H1 (cell line): ENCODE measurements around the gene MARCHF10. TPM values are rescaled to one million over a fixed set of nuclear protein-coding genes. Genes with fewer than 3 reads are reported as not detected.

Experiments
- CTCF ChIA-PET: fragments of 300-600 bp; sonication (Branson Sonifier 250); formaldehyde crosslinking; loops from one replicate; lab custom pipeline; 2021; ENCODE audit not compliant: partially characterized antibody; lab: Charles Lee
- POLR2A ChIA-PET: fragments of 300-600 bp; sonication (Branson Sonifier 250); formaldehyde crosslinking; loops from one replicate; lab custom pipeline; 2021; ENCODE audit warnings: inconsistent platforms; ENCODE audit not compliant: partially characterized antibody; lab: Charles Lee
- DNase-seq, 2 experiments: peaks; one replicate each; pipeline versions ENCODE4 v3.0.0 to v3.0.0-alpha.2; 2010 to 2022; ENCODE audit warnings: low spot score in 2 of 2, low read depth in 1 of 2, mixed read lengths in 1 of 2
- FAIRE-seq: peaks from 2 replicates; lab custom pipeline; 2011; peaks lifted over from hg19 to GRCh38; lab: Jason Lieb, UNC
- H2AFZ ChIP-seq: 2 replicates; pipeline ENCODE4 v1.8.1; 2012; ENCODE audit warnings: low read length, inconsistent platforms
- H2AK5ac ChIP-seq: 2 replicates; pipeline ENCODE4 v1.6.1; 2013; ENCODE audit warnings: low read depth, low read length
- H2BK120ac ChIP-seq: replicated peaks from 2 replicates; pipeline ENCODE3; 2013; ENCODE audit warnings: low read depth, low read length, inconsistent platforms
- H2BK12ac ChIP-seq: 2 replicates; pipeline ENCODE4 v1.6.1; 2013; ENCODE audit warnings: low read depth, low read length
- H2BK15ac ChIP-seq: 2 replicates; pipeline ENCODE4 v1.6.1; 2013; ENCODE audit warnings: low read length
- H2BK20ac ChIP-seq: 2 replicates; pipeline ENCODE4 v1.6.1; 2013; ENCODE audit warnings: low read length
- H2BK5ac ChIP-seq: 2 replicates; pipeline ENCODE4 v1.6.1; 2013; ENCODE audit warnings: low read depth, low read length
- H3K14ac ChIP-seq: 2 replicates; pipeline ENCODE4 v1.6.1; 2013; ENCODE audit warnings: inconsistent platforms; ENCODE audit not compliant: insufficient read length
- H3K18ac ChIP-seq: 2 replicates; pipeline ENCODE4 v1.6.1; 2013; ENCODE audit warnings: low read length; ENCODE audit errors: extremely low read depth
- H3K23ac ChIP-seq: 2 replicates; pipeline ENCODE4 v1.6.1; 2013; ENCODE audit warnings: inconsistent platforms; ENCODE audit not compliant: insufficient read length
- H3K23me2 ChIP-seq: 2 replicates; pipeline ENCODE4 v1.6.1; 2013; ENCODE audit warnings: low read depth, low read length
- H3K27ac ChIP-seq: 2 replicates; pipeline ENCODE4 v1.6.1; 2011; ENCODE audit warnings: low read depth, low read length, inconsistent platforms
- H3K27me3 ChIP-seq, 4 experiments: replicated peaks in 1 of 4; 1 replicate in 1 of 4; 2 replicates in 3 of 4; pipeline versions ENCODE4 v1.6.1 to v1.8.1; 2011 to 2013; ENCODE audit warnings: low read length in 3 of 4, mild to moderate bottlenecking in 3 of 4, inconsistent platforms in 2 of 4, mixed read lengths in 2 of 4, moderate library complexity in 1 of 4; ENCODE audit not compliant: control insufficient read depth in 3 of 4, insufficient read depth in 3 of 4; ENCODE audit errors: extremely low read depth in 1 of 4
- H3K36me3 ChIP-seq, 4 experiments: 2 replicates each; pipeline versions ENCODE4 v1.6.1 to v1.8.1; 2011 to 2013; ENCODE audit warnings: mild to moderate bottlenecking in 4 of 4, low read length in 3 of 4, moderate library complexity in 2 of 4, control low read depth in 1 of 4, inconsistent platforms in 1 of 4; ENCODE audit not compliant: insufficient read depth in 4 of 4, control insufficient read depth in 2 of 4
- H3K4ac ChIP-seq: replicated peaks from 2 replicates; pipeline ENCODE3; 2013; ENCODE audit warnings: low read length, low read depth, mixed read lengths, inconsistent platforms; ENCODE audit not compliant: insufficient read length
- H3K4me1 ChIP-seq, 4 experiments: replicated peaks in 1 of 4; 1 replicate in 1 of 4; 2 replicates in 3 of 4; pipeline versions ENCODE4 v1.6.1 to v1.8.1; 2011 to 2013; ENCODE audit warnings: low read length in 3 of 4, inconsistent platforms in 2 of 4, mixed read lengths in 1 of 4; ENCODE audit not compliant: insufficient read depth in 4 of 4, control insufficient read depth in 3 of 4
- H3K4me2 ChIP-seq, 2 experiments: 2 replicates each; pipeline versions ENCODE4 v1.6.1 to v1.8.1; 2011 to 2013; ENCODE audit warnings: low read depth in 2 of 2, low read length in 2 of 2, control low read depth in 1 of 2, inconsistent platforms in 1 of 2, mild to moderate bottlenecking in 1 of 2; ENCODE audit not compliant: insufficient read depth in 1 of 2
- H3K4me3 ChIP-seq, 4 experiments: fragments of 200-600, 300-600 bp in 1 of 4; sonication (generic), shearing (Covaris generic), sonication (Bioruptor Twin) in 1 of 4; 2 replicates each; pipeline versions ENCODE4 v1.5.1 to v1.8.1; 2011 to 2016; ENCODE audit warnings: low read length in 4 of 4, low read depth in 3 of 4, control low read depth in 2 of 4, inconsistent platforms in 2 of 4, mild to moderate bottlenecking in 2 of 4, mixed read lengths in 1 of 4, moderate library complexity in 1 of 4; ENCODE audit not compliant: insufficient read depth in 2 of 4; ENCODE audit errors: extremely low read depth in 1 of 4
- H3K56ac ChIP-seq: replicated peaks from 2 replicates; pipeline ENCODE3; 2013; ENCODE audit warnings: low read depth, mild to moderate bottlenecking, mixed read lengths, low read length, inconsistent platforms; ENCODE audit not compliant: insufficient read length
- H3K79me1 ChIP-seq: 2 replicates; pipeline ENCODE4 v1.6.1; 2013; ENCODE audit warnings: low read depth, low read length, control low read depth
- H3K79me2 ChIP-seq, 2 experiments: 2 replicates each; pipeline versions ENCODE4 v1.6.1 to v1.8.1; 2012 to 2013; ENCODE audit warnings: low read length in 2 of 2, mild to moderate bottlenecking in 2 of 2, inconsistent platforms in 1 of 2; ENCODE audit not compliant: insufficient read depth in 2 of 2, control insufficient read depth in 1 of 2
- H3K9ac ChIP-seq, 4 experiments: replicated peaks in 1 of 4; 1 replicate in 1 of 4; 2 replicates in 3 of 4; pipeline versions ENCODE4 v1.6.1 to v1.8.1; 2011 to 2013; ENCODE audit warnings: low read depth in 3 of 4, low read length in 3 of 4, control low read depth in 2 of 4, mild to moderate bottlenecking in 2 of 4, moderate library complexity in 2 of 4, inconsistent platforms in 1 of 4; ENCODE audit errors: extremely low read depth in 1 of 4
- H3K9me3 ChIP-seq, 2 experiments: 2 replicates each; pipeline versions ENCODE4 v1.6.1 to v1.8.1; 2012 to 2013; ENCODE audit warnings: mild to moderate bottlenecking in 2 of 2, moderate library complexity in 2 of 2, control low read depth in 1 of 2, inconsistent platforms in 1 of 2, low read depth in 1 of 2, low read length in 1 of 2, mixed read lengths in 1 of 2; ENCODE audit not compliant: insufficient read depth in 2 of 2
- H4K20me1 ChIP-seq, 2 experiments: replicated peaks in 1 of 2; 2 replicates each; pipeline versions ENCODE3 to v1.8.1; 2011 to 2013; ENCODE audit warnings: inconsistent platforms in 2 of 2, low read length in 2 of 2, mild to moderate bottlenecking in 1 of 2; ENCODE audit not compliant: insufficient read depth in 2 of 2, control insufficient read depth in 1 of 2
- H4K5ac ChIP-seq: 2 replicates; pipeline ENCODE4 v1.6.1; 2013; ENCODE audit warnings: low read length, low read depth, mixed read lengths, inconsistent platforms; ENCODE audit not compliant: insufficient read length
- H4K8ac ChIP-seq: 2 replicates; pipeline ENCODE4 v1.8.0; 2013; ENCODE audit warnings: mild to moderate bottlenecking, moderate library complexity, low read length, inconsistent platforms; ENCODE audit not compliant: insufficient read depth; ENCODE audit errors: extremely low read depth
- H4K91ac ChIP-seq: replicated peaks from 2 replicates; pipeline ENCODE3; 2013; ENCODE audit warnings: low read length, mixed read lengths, inconsistent platforms; ENCODE audit not compliant: insufficient read length
- HDAC2 ChIP-seq, 2 experiments: fragments of 300-600 bp in 1 of 2; sonication (generic) in 1 of 2; IDR thresholded peaks; 2 replicates each; pipeline ENCODE4 v1.6.1; 2011 to 2012; ENCODE audit warnings: low read depth in 2 of 2, low read length in 2 of 2, mild to moderate bottlenecking in 2 of 2, moderate library complexity in 2 of 2, borderline replicate concordance in 1 of 2, inconsistent platforms in 1 of 2
- KDM4A ChIP-seq: IDR thresholded peaks from one replicate; pipeline ENCODE4 v1.7.1; 2012; ENCODE audit warnings: low read depth, mild to moderate bottlenecking, moderate library complexity, low read length, inconsistent platforms; ENCODE audit not compliant: severe bottlenecking
- WGBS, 2 experiments: shearing (Covaris generic) in 1 of 2; methylation state at CpG; one replicate each; pipeline versions ENCODE4 v1.1.6 to v1.1.7; 2013 to 2015; ENCODE audit warnings: low lambda C conversion rate in 2 of 2, mixed read lengths in 2 of 2, inconsistent platforms in 1 of 2, low coverage in 1 of 2, missing lambda C conversion rate in 1 of 2; ENCODE audit not compliant: insufficient replicate concordance in 2 of 2, insufficient coverage in 1 of 2, insufficient read length in 1 of 2; ENCODE audit errors: extremely low coverage in 1 of 2, missing lambda C conversion rate in 1 of 2; 5-methylcytosine and 5-hydroxymethylcytosine counted together
- polyA plus RNA-seq, 7 experiments: library from polyadenylated mRNA; depleted of rRNA in 3 of 7; stranded (reverse) in 5 of 7; unstranded in 2 of 7; fragments of >200 nt in 5 of 7; fragments of 200-250 nt in 2 of 7; gene quantifications; 1 replicate in 5 of 7; 2 replicates in 1 of 7; 4 replicates in 1 of 7; pipeline versions ENCODE4 v1.2.1 to v1.2.3, GENCODE V29; 2011 to 2013; ENCODE audit warnings: missing spikeins in 2 of 7, mixed read lengths in 2 of 7
- total RNA-seq: library from RNA; stranded (reverse); fragmentation: NEBNext Ultra II Directional; extraction: Animal tissue kit (Norgen Biotek cat#: 25700); gene quantifications from 2 replicates; pipeline ENCODE4 v1.2.1, GENCODE V29; 2021
- TF ChIP-seq, protein P1 (sequence below): IDR thresholded peaks from 2 replicates; pipeline ENCODE4 v1.6.1; 2012; ENCODE audit warnings: inconsistent platforms

The MARCHF10 gene
- total and polyA plus RNA-seq, 2 of the 8 experiments (the other 6 are each of a cell fraction or from before 2014, with no cell fraction given) = 0.48 to 0.73 TPM

DNA sequence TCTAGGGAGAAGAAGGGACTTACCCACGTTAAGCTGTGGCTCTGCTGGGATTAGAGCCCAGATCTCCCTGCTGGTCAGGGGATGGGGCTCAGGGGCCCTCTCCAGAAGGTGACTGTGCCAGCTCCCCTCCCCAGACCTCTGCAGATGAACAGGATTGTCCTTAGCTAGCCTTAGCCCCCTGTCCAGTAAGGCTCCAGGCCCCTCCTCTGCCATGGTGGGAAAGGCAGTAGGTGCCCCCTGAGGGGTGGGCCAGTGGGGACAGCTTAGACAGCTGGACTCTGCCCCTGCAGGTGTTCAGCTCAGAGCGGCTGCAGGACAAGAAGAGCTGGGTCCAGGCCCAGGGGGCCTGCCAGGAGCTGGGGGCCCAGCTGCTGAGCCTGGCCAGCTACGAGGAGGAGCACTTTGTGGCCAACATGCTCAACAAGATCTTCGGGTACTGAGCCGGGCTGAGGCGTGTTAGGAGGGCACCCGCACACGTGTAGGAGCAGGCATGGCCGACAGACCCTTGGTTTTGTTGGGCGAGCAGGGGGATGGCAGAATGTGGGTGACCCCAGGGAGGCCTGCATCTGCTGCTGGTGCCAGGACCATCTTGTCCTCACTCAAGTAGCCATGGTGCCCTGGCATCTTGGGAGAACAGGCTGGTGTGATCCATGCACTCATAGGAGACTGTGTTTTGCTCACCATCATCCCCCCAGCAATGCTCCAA lies 129.7 kb downstream of the MARCHF10 start:
- DNase-seq (no peak), FAIRE-seq (no peak)
- Histone ChIP-seq H3K79me1 (no peaks in the 10 kb centered on the region), H3K4me3 (no peak overlapping the region), H2BK15ac (no peak overlapping the region), H2AFZ (no peak overlapping the region), H2BK120ac (no peak overlapping the region), H3K27ac (no peak overlapping the region; the same call in 1 of the 2 replicates), H4K20me1 (peaks cover 0 to 2% of the 10 kb centered on the region in 2 experiments), H3K36me3 (peaks cover 0 to 7% (median 0%) of the 10 kb centered on the region in 4 experiments; a peak in 2 of 8 replicates), H4K8ac (no peak overlapping the region), H4K5ac (no peak overlapping the region), H3K23me2 (no peaks in the 10 kb centered on the region), H3K56ac (no peak overlapping the region), H3K79me2 (no peaks in the 10 kb centered on the region), H4K91ac (no peak overlapping the region), H2BK5ac (no peak overlapping the region), H3K23ac (no peak overlapping the region), H2BK12ac (no peak overlapping the region), H2BK20ac (no peak overlapping the region), H3K4ac (no peak overlapping the region), H3K9me3 (no peaks in the 10 kb centered on the region; a peak in 1 of 4 replicates), H3K4me1 (peaks cover 0 to 4% (median 0%) of the 10 kb centered on the region in 4 experiments; a peak in 2 of 7 replicates), H3K18ac (no peak overlapping the region), H3K4me2 (no peak overlapping the region), H3K9ac (no peak overlapping the region), H3K14ac (no peak overlapping the region), H3K27me3 (no peaks in the 10 kb centered on the region), H2AK5ac (no peak overlapping the region)
- ChIA-PET POLR2A (interaction anchor here (0.6 to 1.2 kb wide), 2 partner anchors 21 to 49 kb away, joined by 4 to 5 read pairs; no protein-coding TSS in a partner anchor), CTCF (interaction anchor here (0.6 to 9.0 kb wide), 6 partner anchors 10 to 730 kb away, joined by 3 to 68 read pairs (median 4); no protein-coding TSS in a partner anchor)
- WGBS, 2 experiments = 94% methylated on average over 8 of the region's 10 CpGs; no CpG with 5 or more reads in 1 of the 2 experiments
- TF ChIP-seq, protein P1, sequence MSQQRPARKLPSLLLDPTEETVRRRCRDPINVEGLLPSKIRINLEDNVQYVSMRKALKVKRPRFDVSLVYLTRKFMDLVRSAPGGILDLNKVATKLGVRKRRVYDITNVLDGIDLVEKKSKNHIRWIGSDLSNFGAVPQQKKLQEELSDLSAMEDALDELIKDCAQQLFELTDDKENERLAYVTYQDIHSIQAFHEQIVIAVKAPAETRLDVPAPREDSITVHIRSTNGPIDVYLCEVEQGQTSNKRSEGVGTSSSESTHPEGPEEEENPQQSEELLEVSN = no peak
- no peak for TF ChIP-seq KDM4A
- no peak for TF ChIP-seq HDAC2 (IDR thresholded peaks at IDR 0.05; ENCODE audit: borderline replicate concordance in 1 of 2, low read depth in 2 of 2, low read length in 2 of 2)
